ENCODE measurements around the gene MGP. TPM values are rescaled to one million over a fixed set of nuclear protein-coding genes. Genes with fewer than 3 reads are reported as not detected.

MGP gene
- total RNA-seq, 1 donor from 2014 or later: not detected

- peaks cover 3% of the 10 kb centered on the region for H3K9me3 Mint-ChIP-seq (ENCODE audit: unreplicated experiment)
- H3K4me1 Mint-ChIP-seq (ENCODE audit: low read depth, unreplicated experiment): peaks cover 4% of the 10 kb centered on the region
- no peak overlapping the region for H3K4me3 Mint-ChIP-seq (ENCODE audit: unreplicated experiment)
- TF ChIP-seq CTCF (IDR thresholded peaks at IDR 0.05; ENCODE audit: partially characterized antibody, unreplicated experiment): no peak
- peaks cover 6% of the 10 kb centered on the region for H3K36me3 Mint-ChIP-seq (ENCODE audit: unreplicated experiment)
- peaks cover 3% of the 10 kb centered on the region for H3K27me3 Mint-ChIP-seq (ENCODE audit: unreplicated experiment)
- no peak for DNase-seq
- no peak overlapping the region for H3K27ac Mint-ChIP-seq (ENCODE audit: unreplicated experiment)
Observed at GRCh38 chr12:14871247-14871646, 14.4 kb downstream of the MGP start.

- Mint-ChIP-seq H3K27ac (ENCODE audit: unreplicated experiment) (no peak overlapping the region), H3K4me1 (ENCODE audit: low read depth, unreplicated experiment) (peaks cover 2% of the 10 kb centered on the region), H3K4me3 (ENCODE audit: unreplicated experiment) (no peak overlapping the region), H3K27me3 (ENCODE audit: unreplicated experiment) (peaks cover 5% of the 10 kb centered on the region), H3K36me3 (ENCODE audit: unreplicated experiment) (peaks cover 14% of the 10 kb centered on the region), H3K9me3 (ENCODE audit: unreplicated experiment) (peaks cover 6% of the 10 kb centered on the region)
- TF ChIP-seq CTCF (IDR thresholded peaks at IDR 0.05; ENCODE audit: partially characterized antibody, unreplicated experiment): no peak
- no peak for DNase-seq
Observed at GRCh38 chr12:14868916-14869506, 16.6 kb downstream of the MGP start.

GRCh38 chr12:14860490-14860889 lies 25.2 kb downstream of the MGP start:
- Mint-ChIP-seq H3K4me3 (ENCODE audit: unreplicated experiment) (no peak overlapping the region), H3K27me3 (ENCODE audit: unreplicated experiment) (peaks cover under 1% of the 10 kb centered on the region)
- no peak for TF ChIP-seq CTCF (IDR thresholded peaks at IDR 0.05; ENCODE audit: partially characterized antibody, unreplicated experiment)

GRCh38 chr12:14858513-14858912 lies 27.1 kb downstream of the MGP start:
- Mint-ChIP-seq H3K27me3 (ENCODE audit: unreplicated experiment) (no peaks in the 10 kb centered on the region), H3K4me1 (ENCODE audit: low read depth, unreplicated experiment) (no peaks in the 10 kb centered on the region), H3K27ac (ENCODE audit: unreplicated experiment) (no peak overlapping the region)

More at GRCh38 chr12:14860490-14860889, 25.2 kb downstream of the MGP start:
- Mint-ChIP-seq H3K9me3 (ENCODE audit: unreplicated experiment) (peaks cover 2% of the 10 kb centered on the region), H3K27ac (ENCODE audit: unreplicated experiment) (no peak overlapping the region), H3K4me1 (ENCODE audit: low read depth, unreplicated experiment) (no peaks in the 10 kb centered on the region), H3K36me3 (ENCODE audit: unreplicated experiment) (peaks cover 10% of the 10 kb centered on the region)
- DNase-seq: no peak

More at GRCh38 chr12:14858513-14858912, 27.1 kb downstream of the MGP start:
- DNase-seq: no peak
- no peak overlapping the region for H3K4me3 Mint-ChIP-seq (ENCODE audit: unreplicated experiment)
- peaks cover 2% of the 10 kb centered on the region for H3K9me3 Mint-ChIP-seq (ENCODE audit: unreplicated experiment)
- no peak for TF ChIP-seq CTCF (IDR thresholded peaks at IDR 0.05; ENCODE audit: partially characterized antibody, unreplicated experiment)
- H3K36me3 Mint-ChIP-seq (ENCODE audit: unreplicated experiment): peaks cover 10% of the 10 kb centered on the region
